Osteocyte (in vitro differentiated cells): ENCODE results near the gene BYSL. TPM values are rescaled to one million over a fixed set of nuclear protein-coding genes. Genes with fewer than 3 reads are reported as not detected.

Source experiments
- DNase-seq: peaks from one replicate; pipeline ENCODE4 v3.0.0; 2021; ENCODE audit warnings: mixed read lengths; ENCODE audit not compliant: unreplicated experiment; ENCODE audit errors: extremely low spot score
- H3K27ac Mint-ChIP-seq: one replicate; pipeline ENCODE4 v1.8.0; 2021; ENCODE audit warnings: mild to moderate bottlenecking, mixed read lengths; ENCODE audit not compliant: unreplicated experiment
- H3K27me3 Mint-ChIP-seq: one replicate; pipeline ENCODE4 v1.8.0; 2021; ENCODE audit warnings: mixed read lengths; ENCODE audit not compliant: unreplicated experiment
- H3K36me3 Mint-ChIP-seq: one replicate; pipeline ENCODE4 v1.8.0; 2021; ENCODE audit warnings: mixed read lengths; ENCODE audit not compliant: unreplicated experiment
- H3K4me1 Mint-ChIP-seq: one replicate; pipeline ENCODE4 v1.8.0; 2021; ENCODE audit warnings: mixed read lengths; ENCODE audit not compliant: unreplicated experiment
- H3K4me3 Mint-ChIP-seq: one replicate; pipeline ENCODE4 v1.8.0; 2021; ENCODE audit warnings: mild to moderate bottlenecking, moderate library complexity, mixed read lengths; ENCODE audit not compliant: unreplicated experiment
- H3K9me3 Mint-ChIP-seq: one replicate; pipeline ENCODE4 v1.8.0; 2021; ENCODE audit warnings: mixed read lengths; ENCODE audit not compliant: unreplicated experiment
- total RNA-seq: library from RNA; stranded (reverse); gene quantifications from 2 replicates; pipeline ENCODE4 v1.2.1, GENCODE V29; 2021
- TF ChIP-seq, protein P1 (sequence below): fragments of 200-600 bp; sonication (generic); IDR thresholded peaks from 2 replicates; pipeline ENCODE4 v1.5.0; 2021; ENCODE audit warnings: antibody characterized with exemption, mild to moderate bottlenecking, moderate library complexity

BYSL gene
- total RNA-seq, 1 donor from 2014 or later, result 22.7 TPM

DNA sequence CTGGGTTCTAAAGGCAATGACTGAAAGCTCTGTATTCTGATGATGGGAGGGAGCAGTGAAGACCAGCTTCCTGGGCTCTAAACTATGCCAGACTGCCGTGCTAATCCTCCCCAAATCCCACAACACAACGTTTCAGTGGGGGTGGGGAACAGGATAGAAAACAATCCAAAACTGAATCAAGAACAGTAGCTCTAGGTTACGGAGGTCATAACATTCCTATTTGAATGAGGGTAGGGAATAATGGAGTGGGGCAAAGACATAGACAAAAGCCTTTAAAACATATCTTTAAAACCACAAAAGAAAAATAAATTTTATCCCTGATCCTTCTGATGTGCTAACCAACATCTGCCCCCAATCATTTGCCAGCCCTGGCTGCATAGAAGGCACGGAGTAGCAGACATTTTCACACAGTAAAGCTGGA, 34.0 kb upstream of the BYSL start:
- H3K27me3 Mint-ChIP-seq, result no peaks in the 10 kb centered on the region
- H3K9me3 Mint-ChIP-seq, result no peaks in the 10 kb centered on the region
- H3K36me3 Mint-ChIP-seq, result no peaks in the 10 kb centered on the region
- peaks cover 2% of the 10 kb centered on the region for H3K4me1 Mint-ChIP-seq
- H3K27ac Mint-ChIP-seq, result no peak overlapping the region
- no peak overlapping the region for H3K4me3 Mint-ChIP-seq
- no peak for DNase-seq
- TF ChIP-seq, protein P1, sequence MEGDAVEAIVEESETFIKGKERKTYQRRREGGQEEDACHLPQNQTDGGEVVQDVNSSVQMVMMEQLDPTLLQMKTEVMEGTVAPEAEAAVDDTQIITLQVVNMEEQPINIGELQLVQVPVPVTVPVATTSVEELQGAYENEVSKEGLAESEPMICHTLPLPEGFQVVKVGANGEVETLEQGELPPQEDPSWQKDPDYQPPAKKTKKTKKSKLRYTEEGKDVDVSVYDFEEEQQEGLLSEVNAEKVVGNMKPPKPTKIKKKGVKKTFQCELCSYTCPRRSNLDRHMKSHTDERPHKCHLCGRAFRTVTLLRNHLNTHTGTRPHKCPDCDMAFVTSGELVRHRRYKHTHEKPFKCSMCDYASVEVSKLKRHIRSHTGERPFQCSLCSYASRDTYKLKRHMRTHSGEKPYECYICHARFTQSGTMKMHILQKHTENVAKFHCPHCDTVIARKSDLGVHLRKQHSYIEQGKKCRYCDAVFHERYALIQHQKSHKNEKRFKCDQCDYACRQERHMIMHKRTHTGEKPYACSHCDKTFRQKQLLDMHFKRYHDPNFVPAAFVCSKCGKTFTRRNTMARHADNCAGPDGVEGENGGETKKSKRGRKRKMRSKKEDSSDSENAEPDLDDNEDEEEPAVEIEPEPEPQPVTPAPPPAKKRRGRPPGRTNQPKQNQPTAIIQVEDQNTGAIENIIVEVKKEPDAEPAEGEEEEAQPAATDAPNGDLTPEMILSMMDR, result no peak

DNA sequence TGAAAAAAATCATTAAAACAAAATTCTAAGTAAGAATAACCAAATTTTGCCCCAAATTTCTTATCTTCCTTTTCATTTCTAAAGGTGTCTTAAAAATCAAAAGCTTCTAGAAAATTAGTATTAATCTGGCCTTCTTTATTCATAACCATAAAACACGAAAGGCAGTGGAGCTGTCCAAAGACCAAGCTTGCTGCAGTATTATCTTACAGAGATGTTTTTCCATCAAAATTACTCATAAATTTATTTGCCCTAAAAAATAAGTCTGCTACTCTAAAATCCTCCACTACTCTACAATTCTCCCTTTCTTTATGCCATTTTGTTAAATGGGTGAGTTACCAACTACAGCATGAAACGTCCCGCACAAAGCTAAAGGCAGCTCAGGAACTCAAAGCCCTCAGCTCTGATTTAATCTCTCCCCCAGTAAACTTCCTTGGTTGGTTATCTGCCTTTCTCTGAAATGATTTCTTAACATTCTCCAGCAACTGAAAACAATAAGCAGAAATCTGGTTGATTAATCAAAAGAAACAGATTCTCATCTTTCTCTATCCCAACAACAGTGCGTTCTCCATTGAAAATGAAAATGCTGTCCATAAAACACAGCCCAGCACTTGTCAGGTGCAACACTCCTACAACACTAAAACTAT, 28.3 kb upstream of the BYSL start:
- TF ChIP-seq, protein P1, result no peak
- H3K9me3 Mint-ChIP-seq, result no peaks in the 10 kb centered on the region

DNA sequence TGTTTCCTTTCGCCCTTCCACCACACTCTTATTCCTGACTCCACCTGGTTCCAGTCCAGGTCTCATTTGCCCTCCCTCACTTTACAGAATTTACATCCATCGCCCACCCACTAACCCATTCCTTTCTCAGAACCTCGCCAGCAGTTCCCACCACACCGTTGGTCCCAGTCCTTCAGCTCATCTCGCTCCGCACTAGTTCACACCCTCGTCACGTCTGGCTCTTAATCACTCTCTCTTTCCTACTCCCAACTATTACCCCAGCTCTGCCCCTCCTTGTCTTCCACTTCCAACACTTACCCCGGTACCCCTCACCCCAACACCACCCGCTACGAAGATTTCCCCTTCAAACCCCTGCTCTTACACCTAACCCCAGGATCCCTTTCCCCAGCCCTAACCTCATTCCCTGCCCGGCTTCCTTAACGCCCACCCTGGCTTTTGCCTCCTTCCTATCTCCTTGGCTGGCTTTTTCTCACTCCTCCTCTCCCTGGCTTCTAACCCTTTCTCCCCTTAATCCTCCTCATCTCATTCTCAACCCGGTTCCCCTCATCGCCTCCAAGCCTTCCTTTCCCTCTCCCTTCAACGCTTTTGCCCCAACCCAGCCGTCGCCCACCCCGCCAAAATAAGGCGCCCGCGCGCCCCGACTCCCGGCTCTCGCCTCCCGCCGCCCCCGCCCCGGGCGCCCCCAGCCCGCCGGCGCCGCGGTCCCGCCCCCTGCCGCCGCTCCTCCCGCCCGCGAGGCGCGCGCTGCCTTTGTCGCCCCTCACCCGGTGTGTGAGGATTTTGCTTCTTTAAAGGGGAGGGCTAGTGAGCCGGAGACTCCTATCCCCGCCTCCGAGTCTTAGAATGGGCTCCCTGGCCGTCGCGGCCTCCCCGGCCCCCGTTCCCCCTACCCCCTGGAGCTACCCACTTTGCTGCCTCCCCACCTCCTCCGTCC, 26.7 kb upstream of the BYSL start:
- H3K36me3 Mint-ChIP-seq, result no peaks in the 10 kb centered on the region
- H3K27me3 Mint-ChIP-seq, result no peaks in the 10 kb centered on the region
- no peak overlapping the region for H3K4me3 Mint-ChIP-seq
- DNase-seq, result peak; percentile 76
- H3K4me1 Mint-ChIP-seq, result peaks cover 9% of the 10 kb centered on the region
- no peak overlapping the region for H3K27ac Mint-ChIP-seq
- TF ChIP-seq, protein P1, result no peak
- no peaks in the 10 kb centered on the region for H3K9me3 Mint-ChIP-seq

More for the DNA sequence above, 28.3 kb upstream of the BYSL start:
- H3K27ac Mint-ChIP-seq, result no peak overlapping the region
- H3K27me3 Mint-ChIP-seq, result no peaks in the 10 kb centered on the region
- H3K4me1 Mint-ChIP-seq, result peaks cover 9% of the 10 kb centered on the region
- H3K36me3 Mint-ChIP-seq, result no peaks in the 10 kb centered on the region
- H3K4me3 Mint-ChIP-seq, result no peak overlapping the region
- DNase-seq, result peak; percentile 0

DNA sequence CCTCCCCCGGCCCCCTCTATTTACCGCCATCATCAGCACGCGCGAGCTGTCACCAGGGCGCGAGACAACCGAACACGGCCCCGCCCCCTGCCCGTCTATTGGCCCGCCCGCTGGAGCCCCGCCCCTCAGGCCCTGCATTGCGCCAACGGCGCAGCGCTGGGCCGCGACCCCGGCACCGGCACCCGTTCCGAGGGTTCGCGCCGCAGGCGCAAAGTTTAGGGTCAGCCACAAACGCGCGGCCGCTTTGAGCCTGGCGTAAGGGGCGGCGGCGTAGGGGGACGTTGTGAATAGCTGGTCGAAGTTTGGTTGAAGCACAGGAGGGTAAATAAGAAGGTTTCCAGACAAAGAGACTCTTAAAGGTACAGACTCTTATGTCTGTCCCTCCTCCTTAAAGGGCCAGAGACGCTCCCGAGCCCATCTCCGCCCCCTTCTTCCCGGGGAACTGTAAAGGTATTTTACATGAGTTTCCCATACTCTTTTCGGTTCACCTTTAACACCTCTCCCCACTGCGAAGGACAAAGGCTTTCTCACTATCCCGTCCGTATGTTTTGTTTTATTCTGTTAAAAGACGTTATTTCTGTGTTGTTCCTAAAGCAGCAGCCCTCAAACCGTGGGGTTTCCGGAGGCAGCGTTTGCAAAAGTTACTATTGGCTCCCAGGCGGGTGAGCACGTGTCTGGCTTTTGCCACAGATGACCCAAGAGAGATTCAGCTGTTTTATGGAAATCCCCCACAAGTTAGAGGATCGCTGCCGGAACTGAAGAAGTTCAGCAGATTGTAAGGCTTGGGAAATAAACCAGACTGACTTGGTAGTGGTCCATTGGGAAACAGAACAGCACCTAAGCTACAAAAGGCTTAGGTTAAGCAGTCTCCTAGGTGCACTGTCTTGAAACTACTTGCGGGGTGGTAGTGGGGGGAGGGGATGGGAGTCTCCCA, 25.7 kb upstream of the BYSL start, which contains the start of gene USP49:
Gene USP49, minus strand, starts transcription at position 76 of the 934 bp plus-strand sequence. CDS start 88,392 bp downstream, outside the sequence.
- Mint-ChIP-seq H3K27me3 (no peaks in the 10 kb centered on the region), H3K4me3 (no peak within 1 kb of the TSS), H3K36me3 (no peaks in the 10 kb centered on the region), H3K9me3 (no peaks in the 10 kb centered on the region), H3K27ac (peak within 1 kb of the TSS; percentile 91), H3K4me1 (peaks cover 9% of the 10 kb centered on the region)
- DNase-seq, result peak; percentile 96
- TF ChIP-seq, protein P1, result no peak
